ENCODE data around the gene ERF. TPM values are rescaled to one million over a fixed set of nuclear protein-coding genes. Genes with fewer than 3 reads are reported as not detected.

The ERF gene
- total RNA-seq, 120 experiments from 2014 or later, result 22.2 to 145 (median 47.8) TPM

Other genes starting within 250 kb of the ERF start
- 100 to 1,000 TPM in 1 of 120 experiments, 10 to 100 TPM in 119; 27.5 to 116 (median 63.3) TPM for gene GRIK5, start 184.9 kb downstream of the ERF start, total RNA-seq
- gene ZNF574, start 179.0 kb downstream of the ERF start, total RNA-seq, result 10 to 100 TPM in 119 of 120 experiments, 1 to 10 TPM in 1; 10.0 to 20.4 (median 14.5) TPM
- gene POU2F2, start 122.7 kb downstream of the ERF start, total RNA-seq, result 10 to 100 TPM in 65 of 120 experiments, 1 to 10 TPM in 55; 4.7 to 20.8 (median 10.2) TPM
- gene DEDD2, start 37.5 kb downstream of the ERF start, total RNA-seq, result 10 to 100 TPM; 24.6 to 71.4 (median 34.2) TPM
- 10 to 100 TPM in 3 of 120 experiments, 1 to 10 TPM in 117; 5.3 to 12.0 (median 7.5) TPM for gene ZNF526, start 34.8 kb downstream of the ERF start, total RNA-seq
- 100 to 1,000 TPM in 36 of 120 experiments, 10 to 100 TPM in 84; 60.1 to 130 (median 91.3) TPM for gene GSK3A, start 12.5 kb downstream of the ERF start, total RNA-seq
- 100 to 1,000 TPM in 70 of 120 experiments, 10 to 100 TPM in 50; 76.5 to 169 (median 103) TPM for gene CIC, start 14.1 kb upstream of the ERF start, total RNA-seq
- 1 to 10 TPM in 112 of 120 experiments, under 1 TPM in 8; 0.46 to 5.4 (median 2.1) TPM for gene PRR19, start 47.0 kb upstream of the ERF start, total RNA-seq
- gene PAFAH1B3, start 47.5 kb upstream of the ERF start, total RNA-seq, result 10 to 100 TPM; 16.2 to 58.0 (median 31.5) TPM
- 100 to 1,000 TPM in 4 of 120 experiments, 10 to 100 TPM in 116; 30.7 to 105 (median 68.9) TPM for gene TMEM145, start 58.2 kb upstream of the ERF start, total RNA-seq
- gene MEGF8, start 70.5 kb upstream of the ERF start, total RNA-seq, result 100 to 1,000 TPM in 87 of 120 experiments, 10 to 100 TPM in 33; 53.4 to 167 (median 109) TPM
- 1 to 10 TPM in 51 of 120 experiments, under 1 TPM in 5, not detected in 64; 0.84 to 3.8 (median 1.4) TPM for gene CNFN, start 135.2 kb upstream of the ERF start, total RNA-seq
- 100 to 1,000 TPM in 24 of 120 experiments, 10 to 100 TPM in 96; 21.9 to 264 (median 65.6) TPM for gene LIPE, start 172.3 kb upstream of the ERF start, total RNA-seq
- gene CXCL17, start 187.8 kb upstream of the ERF start, total RNA-seq, result not detected

Measured in dorsolateral prefrontal cortex (tissue), 118 donors.